GM21529 (cell line): ENCODE data around the gene STAB2.

Experiments used
- ATAC-seq: cut with Tn5 transposase; IDR thresholded peaks from one replicate; pipeline ENCODE4 v1.9.1; 2021; ENCODE audit not compliant: unreplicated experiment

Gene STAB2

DNA sequence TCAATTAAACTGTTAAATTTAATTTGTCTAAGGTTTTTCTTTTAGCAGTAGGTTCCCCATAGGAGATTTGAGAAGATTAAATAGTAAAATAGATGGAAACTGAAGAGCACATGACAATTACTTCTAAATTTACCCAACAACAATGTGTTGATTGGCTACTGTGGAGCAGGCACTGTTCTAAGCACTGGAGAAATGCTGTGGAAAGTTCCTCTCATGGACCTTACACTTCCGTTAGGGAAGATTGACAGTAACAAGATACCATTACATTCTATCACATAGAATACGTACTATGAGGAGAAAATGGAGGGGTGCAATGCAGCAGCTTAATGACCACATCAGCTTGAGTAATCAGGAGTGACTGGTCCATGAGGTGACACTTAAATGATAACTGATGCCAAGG, 8.1 kb upstream of the STAB2 start:
- ATAC-seq: no peak

- no peak for ATAC-seq
Measured at GRCh38 chr12:103580026-103580425, 7.0 kb upstream of the STAB2 start.

DNA sequence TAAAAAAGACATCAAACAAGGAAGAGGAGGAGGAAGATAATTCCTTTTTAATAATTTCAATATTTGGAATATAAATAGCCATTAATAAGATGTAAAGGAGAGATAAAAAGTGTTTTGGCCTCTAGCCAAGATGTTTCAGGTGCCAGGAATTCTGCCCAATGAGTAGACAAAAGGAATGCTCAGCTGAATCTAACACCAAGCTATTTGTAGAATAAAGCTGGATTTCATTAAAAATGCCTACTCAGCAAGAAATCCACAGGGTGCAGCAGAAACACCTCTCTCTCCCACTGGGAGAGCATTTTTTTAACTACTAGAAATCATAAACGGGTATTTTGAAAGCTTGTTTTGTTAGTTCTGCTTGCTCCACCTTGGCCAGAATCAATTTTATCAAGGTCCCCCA, 4.1 kb upstream of the STAB2 start:
- no peak for ATAC-seq

GRCh38 chr12:103586132-103586531, 941 bp upstream of the STAB2 start:
- no peak for ATAC-seq

DNA sequence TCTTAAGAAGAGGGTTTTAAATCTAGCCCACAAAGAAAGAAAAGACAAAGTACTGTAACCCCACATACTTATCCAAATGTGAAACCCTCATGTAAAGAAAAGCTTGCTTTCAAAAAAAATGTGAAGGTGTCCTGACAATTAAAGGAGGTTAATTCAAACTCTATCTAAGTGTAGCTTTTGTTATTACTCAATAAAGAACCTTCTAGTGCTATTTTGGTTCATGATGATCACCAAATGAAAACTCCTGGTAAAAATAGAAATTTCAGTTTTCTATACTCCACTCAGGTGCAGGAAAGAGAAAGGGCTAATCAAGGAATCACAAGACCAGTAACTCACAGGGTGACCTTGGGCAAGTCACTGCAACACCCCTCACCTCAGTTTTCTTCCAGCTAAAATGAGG, 1.6 kb downstream of the STAB2 start:
- ATAC-seq: no peak

- ATAC-seq: no peak
Measured at GRCh38 chr12:103589517-103589916, 2.4 kb downstream of the STAB2 start.

GRCh38 chr12:103590271-103590670, 3.2 kb downstream of the STAB2 start:
- no peak for ATAC-seq

GRCh38 chr12:103596981-103597380, 9.9 kb downstream of the STAB2 start:
- no peak for ATAC-seq

- ATAC-seq: no peak
Measured at GRCh38 chr12:103599274-103599673, 12.2 kb downstream of the STAB2 start.

DNA sequence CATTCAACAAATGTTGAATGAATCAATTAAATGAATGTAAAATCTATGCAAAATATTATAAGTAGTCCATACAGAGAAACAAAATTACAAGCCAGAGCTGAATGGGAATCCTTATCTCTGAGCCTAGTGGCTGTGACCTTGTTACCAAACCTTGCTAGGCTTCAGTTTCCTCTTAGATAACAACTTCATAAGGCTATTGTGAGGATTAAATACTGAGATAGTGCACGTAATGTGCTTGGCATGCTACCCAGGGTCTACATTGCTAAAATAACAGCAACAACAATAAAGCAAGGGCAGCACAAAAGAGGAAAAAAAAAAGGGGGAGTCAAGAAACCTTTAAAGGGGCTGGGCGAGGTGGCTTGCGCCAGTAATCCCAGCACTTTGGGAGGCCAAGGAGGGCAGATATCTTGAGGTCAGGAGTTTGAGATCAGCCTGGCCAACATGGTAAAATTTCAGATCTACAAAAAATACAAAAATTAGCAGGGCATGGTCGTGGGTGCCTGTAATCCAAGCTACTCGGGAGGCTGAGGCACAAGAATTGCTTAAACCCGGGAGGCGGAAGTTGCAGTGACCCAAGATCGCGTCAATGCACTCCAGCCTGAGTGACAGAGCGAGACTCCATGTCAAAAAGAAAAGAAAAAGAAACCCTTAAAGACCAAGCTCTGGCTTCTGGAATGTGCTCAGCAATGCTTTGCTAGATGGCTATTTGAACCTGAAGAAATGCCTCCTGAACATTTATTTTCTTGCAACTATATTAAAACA, 14.1 kb downstream of the STAB2 start:
- no peak for ATAC-seq

DNA sequence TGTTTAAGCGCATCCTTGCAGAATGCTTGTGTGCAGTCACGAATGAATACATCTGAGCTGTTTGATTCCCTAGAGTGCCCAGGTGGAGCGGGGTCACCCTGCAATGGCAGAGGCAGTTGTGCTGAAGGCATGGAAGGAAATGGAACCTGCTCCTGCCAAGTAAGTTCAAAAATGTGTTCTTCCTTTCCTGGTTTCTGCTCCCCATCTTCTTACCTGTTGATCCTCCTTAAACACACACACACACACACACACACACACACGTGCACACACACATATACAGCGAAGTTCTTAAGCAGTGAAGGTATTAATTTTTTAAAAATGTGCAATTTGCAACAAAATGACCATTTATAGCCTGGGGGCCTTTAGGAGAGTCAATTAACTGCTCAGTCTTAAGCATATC, 33.3 kb downstream of the STAB2 start:
- no peak for ATAC-seq

DNA sequence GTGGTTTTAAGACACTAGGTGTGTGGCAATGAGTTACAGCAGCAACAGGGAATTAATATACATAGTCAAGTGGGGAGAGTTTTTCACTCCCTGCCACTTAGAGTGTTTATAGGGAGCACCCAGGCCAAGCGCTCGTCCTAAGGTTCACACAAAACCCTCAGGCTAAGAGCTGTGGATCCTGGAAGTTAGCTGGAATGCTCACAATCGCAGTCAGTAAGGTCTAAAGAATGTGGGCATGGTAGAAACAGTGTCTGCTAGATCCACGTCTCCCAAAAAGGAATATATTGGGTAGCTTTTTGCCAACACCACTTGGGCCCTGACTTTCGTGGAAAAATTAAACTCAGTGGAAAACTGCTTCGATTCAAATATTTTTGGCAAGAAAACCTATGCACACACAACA, 36.6 kb downstream of the STAB2 start:
- ATAC-seq: no peak

GRCh38 chr12:103626498-103626897, 39.4 kb downstream of the STAB2 start:
- no peak for ATAC-seq

GRCh38 chr12:103627189-103627855, 40.2 kb downstream of the STAB2 start:
- ATAC-seq: no peak

- ATAC-seq: peak; percentile 89
Measured at GRCh38 chr12:103632554-103633216, 45.6 kb downstream of the STAB2 start.

DNA sequence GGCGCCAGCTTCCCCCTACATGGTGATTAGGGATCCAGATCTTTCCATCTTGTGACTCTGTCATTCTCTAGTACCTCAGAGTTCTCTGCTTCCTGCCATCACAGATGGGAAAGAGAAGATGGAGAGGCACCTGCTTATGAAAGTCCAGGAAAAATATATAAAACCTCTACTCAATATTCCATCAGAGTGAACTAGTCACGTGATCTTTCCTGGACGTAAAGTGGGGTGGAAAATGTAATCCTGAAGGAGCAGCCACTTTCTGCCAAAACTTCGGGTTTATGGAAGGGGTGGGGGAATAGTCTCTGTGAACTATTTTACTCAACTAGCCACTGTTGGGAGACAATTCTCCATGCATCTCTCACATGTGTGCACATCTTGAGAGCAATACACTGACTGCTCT, 47.7 kb downstream of the STAB2 start:
- no peak for ATAC-seq

DNA sequence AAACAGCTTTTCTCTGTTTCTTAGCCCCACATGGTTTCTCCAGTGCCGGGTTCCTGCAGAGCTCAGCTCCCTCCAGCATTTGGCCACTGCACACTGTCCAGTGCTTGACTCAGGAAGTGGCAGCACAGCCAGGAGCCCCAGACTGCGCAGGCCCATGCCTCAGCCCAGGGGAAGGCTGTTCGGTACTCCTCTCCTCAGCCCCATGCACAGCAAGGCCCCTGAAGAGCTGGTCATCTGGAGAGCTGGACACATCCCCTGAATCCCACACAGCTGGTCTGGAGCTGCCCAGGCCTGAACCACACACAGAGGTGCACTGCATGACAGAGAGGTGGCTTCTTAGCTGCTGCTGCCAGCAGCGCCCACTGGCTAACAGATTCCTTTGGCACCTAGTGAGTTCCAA, 48.3 kb downstream of the STAB2 start:
- no peak for ATAC-seq

DNA sequence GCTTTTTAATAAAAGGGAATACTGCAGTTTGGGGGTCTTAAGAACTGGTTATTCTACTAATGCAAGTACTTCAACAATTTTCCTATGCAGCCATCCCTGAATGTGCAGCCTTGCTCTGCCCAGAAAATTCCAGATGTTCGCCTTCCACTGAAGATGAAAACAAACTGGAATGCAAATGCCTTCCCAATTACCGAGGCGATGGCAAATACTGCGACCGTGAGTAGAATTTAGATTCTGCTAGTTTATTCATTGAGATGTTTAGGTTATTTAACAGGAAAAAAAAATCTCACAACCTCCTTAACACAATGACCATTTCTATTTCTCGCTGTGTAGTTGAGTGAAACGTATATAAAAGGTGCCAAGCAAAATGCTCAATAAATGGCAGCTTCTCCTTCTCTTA, 49.9 kb downstream of the STAB2 start:
- no peak for ATAC-seq

- ATAC-seq: no peak
Measured at GRCh38 chr12:103637429-103637828, 50.4 kb downstream of the STAB2 start.

- ATAC-seq: no peak
Measured at GRCh38 chr12:103639983-103640382, 52.9 kb downstream of the STAB2 start.

DNA sequence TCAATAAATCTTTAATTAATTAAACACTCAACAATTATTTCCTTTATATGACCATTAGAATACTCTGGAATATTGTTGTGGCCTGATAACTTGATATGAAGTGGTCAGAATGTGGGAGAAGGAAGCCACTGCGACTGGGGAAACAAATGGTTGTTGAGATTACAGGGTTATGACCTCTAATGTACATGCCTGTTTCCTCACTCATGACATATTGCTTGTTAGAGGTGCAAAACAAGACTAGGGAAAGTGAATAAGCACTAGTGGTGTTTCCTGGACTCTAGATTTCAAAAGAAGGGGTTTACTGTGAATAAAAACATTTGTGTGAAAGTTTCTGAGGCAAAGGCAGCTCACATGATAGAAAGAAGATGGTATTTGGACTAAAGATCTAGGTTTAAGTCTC, 53.3 kb downstream of the STAB2 start:
- ATAC-seq: peak; percentile 29

GRCh38 chr12:103640831-103641230, 53.8 kb downstream of the STAB2 start:
- peak; percentile 58 for ATAC-seq
